ENCODE data around the gene METTL16.
A peak's percentile ranks its signal among the peaks of the same experiment; 100 is the strongest.

DNA sequence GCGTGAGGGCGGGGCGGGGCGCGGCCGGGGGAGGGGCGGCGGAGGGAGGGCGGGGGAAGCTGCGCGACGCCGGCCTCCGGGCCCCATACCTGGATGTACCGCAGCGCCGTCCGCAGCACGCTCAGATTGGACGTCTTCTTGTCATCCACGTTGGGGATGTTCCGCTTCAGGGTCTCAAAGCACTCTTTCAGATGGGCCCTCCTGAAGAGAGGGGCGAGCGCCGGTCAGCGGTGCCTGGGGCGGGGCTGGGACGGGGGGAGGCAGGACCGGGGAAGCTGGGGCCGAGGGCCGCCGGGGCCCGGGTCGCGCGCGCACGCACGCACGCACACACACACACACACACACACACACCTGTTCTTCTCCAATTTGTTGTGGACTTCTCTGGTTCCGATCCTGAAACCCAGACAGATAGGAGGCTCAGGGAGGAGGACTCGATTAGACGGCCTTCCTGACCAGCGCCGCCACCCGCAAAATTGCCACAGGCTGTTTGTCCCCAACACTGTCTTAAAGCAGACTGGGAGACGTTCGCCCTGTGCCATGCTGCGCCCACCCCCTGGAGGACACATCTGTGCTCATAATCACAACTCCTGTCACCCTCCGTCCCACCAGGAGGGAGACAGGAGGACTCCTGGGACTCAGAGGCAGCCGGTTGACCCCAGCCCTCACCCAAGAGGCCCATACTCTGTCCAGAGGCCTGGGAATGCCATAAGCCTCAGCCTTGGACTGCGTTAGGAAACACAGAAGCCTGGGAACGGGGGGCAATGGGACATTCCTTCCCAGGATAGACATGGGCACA is 117.5 kb downstream of the METTL16 start:
- TF ChIP-seq, protein P1, sequence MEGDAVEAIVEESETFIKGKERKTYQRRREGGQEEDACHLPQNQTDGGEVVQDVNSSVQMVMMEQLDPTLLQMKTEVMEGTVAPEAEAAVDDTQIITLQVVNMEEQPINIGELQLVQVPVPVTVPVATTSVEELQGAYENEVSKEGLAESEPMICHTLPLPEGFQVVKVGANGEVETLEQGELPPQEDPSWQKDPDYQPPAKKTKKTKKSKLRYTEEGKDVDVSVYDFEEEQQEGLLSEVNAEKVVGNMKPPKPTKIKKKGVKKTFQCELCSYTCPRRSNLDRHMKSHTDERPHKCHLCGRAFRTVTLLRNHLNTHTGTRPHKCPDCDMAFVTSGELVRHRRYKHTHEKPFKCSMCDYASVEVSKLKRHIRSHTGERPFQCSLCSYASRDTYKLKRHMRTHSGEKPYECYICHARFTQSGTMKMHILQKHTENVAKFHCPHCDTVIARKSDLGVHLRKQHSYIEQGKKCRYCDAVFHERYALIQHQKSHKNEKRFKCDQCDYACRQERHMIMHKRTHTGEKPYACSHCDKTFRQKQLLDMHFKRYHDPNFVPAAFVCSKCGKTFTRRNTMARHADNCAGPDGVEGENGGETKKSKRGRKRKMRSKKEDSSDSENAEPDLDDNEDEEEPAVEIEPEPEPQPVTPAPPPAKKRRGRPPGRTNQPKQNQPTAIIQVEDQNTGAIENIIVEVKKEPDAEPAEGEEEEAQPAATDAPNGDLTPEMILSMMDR (IDR thresholded peaks at IDR 0.05 in 2 of 3, conservative IDR thresholded peaks at IDR 0.05 in 1 of 3; ENCODE audit: borderline replicate concordance in 1 of 3, insufficient read depth in 1 of 3, low read depth in 2 of 3, low read length in 2 of 3) = no peak
- TF ChIP-seq POLR2AphosphoS5 (IDR thresholded peaks at IDR 0.05; ENCODE audit: low read depth, low read length) (peak; percentile 72), POLR2A (IDR thresholded peaks at IDR 0.05; ENCODE audit: borderline replicate concordance, extremely low read depth, insufficient read depth, insufficient read length) (no peak), TCF7L2 (IDR thresholded peaks at IDR 0.05; ENCODE audit: borderline replicate concordance, extremely low read depth, insufficient read depth, insufficient read length) (no peak), EZH2phosphoT487 (IDR thresholded peaks at IDR 0.05; ENCODE audit: borderline replicate concordance) (no peak), EZH2 (IDR thresholded peaks at IDR 0.05) (no peak)
- TF ChIP-seq, protein P2, sequence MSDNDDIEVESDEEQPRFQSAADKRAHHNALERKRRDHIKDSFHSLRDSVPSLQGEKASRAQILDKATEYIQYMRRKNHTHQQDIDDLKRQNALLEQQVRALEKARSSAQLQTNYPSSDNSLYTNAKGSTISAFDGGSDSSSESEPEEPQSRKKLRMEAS (IDR thresholded peaks at IDR 0.05) = no peak

Measured in HCT116 (cell line).